Endodermal cell (in vitro differentiated cells): Measurements from ENCODE around the gene KLHDC4. TPM values are rescaled to one million over a fixed set of nuclear protein-coding genes. Genes with fewer than 3 reads are reported as not detected.

Source experiments
- DNase-seq: peaks from one replicate; pipeline ENCODE4 v3.0.0-alpha.2; 2017
- H3K27ac ChIP-seq: 2 replicates; pipeline ENCODE4 v1.5.1; 2013; ENCODE audit warnings: mild to moderate bottlenecking, low read depth, low read length, moderate library complexity
- H3K27me3 ChIP-seq: 2 replicates; pipeline ENCODE4 v1.6.1; 2013; ENCODE audit warnings: mild to moderate bottlenecking, low read length, moderate library complexity; ENCODE audit not compliant: insufficient read depth, control insufficient read depth, poor library complexity, severe bottlenecking
- H3K36me3 ChIP-seq: 2 replicates; pipeline ENCODE4 v1.7.0; 2013; ENCODE audit warnings: mild to moderate bottlenecking, low read length, moderate library complexity; ENCODE audit not compliant: control insufficient read depth, insufficient read depth
- H3K4me1 ChIP-seq: one replicate; pipeline ENCODE4 v1.7.0; 2013; ENCODE audit warnings: low read length; ENCODE audit not compliant: control insufficient read depth, insufficient read depth
- H3K4me3 ChIP-seq: 2 replicates; pipeline ENCODE4 v1.5.1; 2013; ENCODE audit warnings: mild to moderate bottlenecking, low read length, moderate library complexity
- H3K9ac ChIP-seq: 2 replicates; pipeline ENCODE4 v1.6.1; 2013; ENCODE audit warnings: mild to moderate bottlenecking, low read length, moderate library complexity; ENCODE audit not compliant: poor library complexity, severe bottlenecking; ENCODE audit errors: extremely low read depth
- H3K9me3 ChIP-seq: 2 replicates; pipeline ENCODE4 v1.6.1; 2013; ENCODE audit warnings: mild to moderate bottlenecking, low read length, moderate library complexity; ENCODE audit not compliant: control insufficient read depth
- H3K27ac Mint-ChIP-seq: 2 replicates; pipeline ENCODE4 v1.8.0; 2020; ENCODE audit warnings: mixed read lengths
- H3K27me3 Mint-ChIP-seq: 2 replicates; pipeline ENCODE4 v1.8.0; 2021; ENCODE audit warnings: mild to moderate bottlenecking, mixed read lengths; ENCODE audit not compliant: insufficient read depth
- H3K36me3 Mint-ChIP-seq: 2 replicates; pipeline ENCODE4 v1.8.0; 2020; ENCODE audit warnings: low read depth, mixed read lengths
- H3K4me1 Mint-ChIP-seq: 2 replicates; pipeline ENCODE4 v1.8.0; 2020; ENCODE audit warnings: mixed read lengths
- H3K4me3 Mint-ChIP-seq: 2 replicates; pipeline ENCODE4 v1.8.0; 2020; ENCODE audit warnings: mild to moderate bottlenecking, moderate library complexity, mixed read lengths
- H3K9me3 Mint-ChIP-seq: 2 replicates; pipeline ENCODE4 v1.8.0; 2020; ENCODE audit warnings: mild to moderate bottlenecking, mixed read lengths
- WGBS, 2 experiments: methylation state at CpG; one replicate each; pipeline versions ENCODE4 v1.1.5 to v1.1.7; 2013; ENCODE audit warnings: missing lambda C conversion rate in 2 of 2, mixed read lengths in 1 of 2; ENCODE audit not compliant: insufficient coverage in 1 of 2, insufficient read length in 1 of 2; 5-methylcytosine and 5-hydroxymethylcytosine counted together
- total RNA-seq, 2 donors: library from RNA; stranded (reverse); fragmentation: NEBNext Ultra II Directional in 1 of 2; extraction: Animal tissue kit (Norgen Biotek cat#: 25700) in 1 of 2; gene quantifications; 2 replicates in 1 of 2; 3 replicates in 1 of 2; pipeline ENCODE4 v1.2.1, GENCODE V29; 2021
- TF ChIP-seq, protein P1 (sequence below): fragments of 200-600 bp; sonication (generic); conservative IDR thresholded peaks from 2 replicates; pipeline ENCODE4 v1.5.0; 2021; ENCODE audit warnings: antibody characterized with exemption, mild to moderate bottlenecking

The KLHDC4 gene
- total RNA-seq, 2 donors from 2014 or later = 52.8 to 58.8 TPM

GRCh38 chr16:87806261-87806640, 40.5 kb upstream of the KLHDC4 start:
- H3K9ac ChIP-seq = no peak overlapping the region
- Mint-ChIP-seq H3K27me3 (no peaks in the 10 kb centered on the region), H3K4me3 (no peak overlapping the region), H3K9me3 (no peaks in the 10 kb centered on the region), H3K27ac (no peak overlapping the region), H3K4me1 (no peaks in the 10 kb centered on the region), H3K36me3 (no peaks in the 10 kb centered on the region)
- H3K4me3 ChIP-seq = no peak overlapping the region
- no peaks in the 10 kb centered on the region for H3K9me3 ChIP-seq
- 86 to 87% methylated on average over 11 to 16 of the region's 16 CpGs for WGBS, 2 experiments
- TF ChIP-seq, protein P1, sequence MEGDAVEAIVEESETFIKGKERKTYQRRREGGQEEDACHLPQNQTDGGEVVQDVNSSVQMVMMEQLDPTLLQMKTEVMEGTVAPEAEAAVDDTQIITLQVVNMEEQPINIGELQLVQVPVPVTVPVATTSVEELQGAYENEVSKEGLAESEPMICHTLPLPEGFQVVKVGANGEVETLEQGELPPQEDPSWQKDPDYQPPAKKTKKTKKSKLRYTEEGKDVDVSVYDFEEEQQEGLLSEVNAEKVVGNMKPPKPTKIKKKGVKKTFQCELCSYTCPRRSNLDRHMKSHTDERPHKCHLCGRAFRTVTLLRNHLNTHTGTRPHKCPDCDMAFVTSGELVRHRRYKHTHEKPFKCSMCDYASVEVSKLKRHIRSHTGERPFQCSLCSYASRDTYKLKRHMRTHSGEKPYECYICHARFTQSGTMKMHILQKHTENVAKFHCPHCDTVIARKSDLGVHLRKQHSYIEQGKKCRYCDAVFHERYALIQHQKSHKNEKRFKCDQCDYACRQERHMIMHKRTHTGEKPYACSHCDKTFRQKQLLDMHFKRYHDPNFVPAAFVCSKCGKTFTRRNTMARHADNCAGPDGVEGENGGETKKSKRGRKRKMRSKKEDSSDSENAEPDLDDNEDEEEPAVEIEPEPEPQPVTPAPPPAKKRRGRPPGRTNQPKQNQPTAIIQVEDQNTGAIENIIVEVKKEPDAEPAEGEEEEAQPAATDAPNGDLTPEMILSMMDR = no peak
- peak overlapping the region; percentile 84 for H3K27ac ChIP-seq
- H3K27me3 ChIP-seq = no peaks in the 10 kb centered on the region
- DNase-seq = no peak
- no peaks in the 10 kb centered on the region for H3K4me1 ChIP-seq
- H3K36me3 ChIP-seq = no peaks in the 10 kb centered on the region

DNA sequence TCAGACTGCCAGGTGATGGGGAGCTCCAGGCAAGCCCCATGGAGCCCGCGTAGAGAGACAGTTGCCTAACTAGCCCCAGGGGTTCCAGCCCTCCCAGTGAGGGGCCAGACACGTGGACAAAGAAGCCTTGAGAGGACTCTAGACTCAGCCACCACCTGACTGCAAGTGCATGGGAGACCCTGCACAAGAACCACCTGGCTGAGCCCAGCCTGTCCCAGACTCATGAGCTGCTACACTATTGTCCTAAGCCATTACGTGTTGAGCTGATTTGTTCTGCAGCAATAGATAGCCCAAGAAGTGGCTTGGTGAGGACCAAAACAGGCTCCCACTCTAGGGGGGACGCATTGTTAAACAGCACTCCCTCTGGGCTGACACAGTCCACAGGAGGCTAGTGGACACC, 37.6 kb upstream of the KLHDC4 start:
- no peaks in the 10 kb centered on the region for H3K36me3 Mint-ChIP-seq
- Histone ChIP-seq H3K9ac (no peak overlapping the region), H3K27me3 (no peaks in the 10 kb centered on the region), H3K27ac (no peak overlapping the region), H3K4me3 (no peak overlapping the region), H3K4me1 (no peaks in the 10 kb centered on the region), H3K36me3 (no peaks in the 10 kb centered on the region), H3K9me3 (no peaks in the 10 kb centered on the region)
- no peaks in the 10 kb centered on the region for H3K4me1 Mint-ChIP-seq
- H3K27ac Mint-ChIP-seq = no peak overlapping the region
- H3K9me3 Mint-ChIP-seq = no peaks in the 10 kb centered on the region
- H3K27me3 Mint-ChIP-seq = no peaks in the 10 kb centered on the region
- H3K4me3 Mint-ChIP-seq = no peak overlapping the region
- no peak for DNase-seq
- TF ChIP-seq, protein P1 = no peak
- 82 to 85% methylated on average over 5 of the region's 5 CpGs for WGBS, 2 experiments

- 92 to 96% methylated on average over 4 to 8 of the region's 8 CpGs for WGBS, 2 experiments
- Histone ChIP-seq H3K9ac (no peak overlapping the region), H3K9me3 (no peaks in the 10 kb centered on the region), H3K27me3 (no peaks in the 10 kb centered on the region), H3K4me3 (no peak overlapping the region), H3K4me1 (no peaks in the 10 kb centered on the region), H3K27ac (no peak overlapping the region), H3K36me3 (no peaks in the 10 kb centered on the region)
- TF ChIP-seq, protein P1 = no peak
- H3K4me1 Mint-ChIP-seq = no peaks in the 10 kb centered on the region
- H3K27me3 Mint-ChIP-seq = no peaks in the 10 kb centered on the region
- no peak overlapping the region for H3K4me3 Mint-ChIP-seq
- H3K27ac Mint-ChIP-seq = no peak overlapping the region
- no peak for DNase-seq
- H3K9me3 Mint-ChIP-seq = no peaks in the 10 kb centered on the region
- no peaks in the 10 kb centered on the region for H3K36me3 Mint-ChIP-seq
Measured at GRCh38 chr16:87802670-87803069, 36.9 kb upstream of the KLHDC4 start.
